PFSK-1 (cell line): ENCODE results near the gene IL1RAPL2.

Source experiments
- FOXP2 ChIP-seq: optimal IDR thresholded peaks from 2 replicates; pipeline ENCODE3; 2011; ENCODE audit warnings: borderline replicate concordance, control low read depth, inconsistent platforms; ENCODE audit not compliant: insufficient read depth; ENCODE audit errors: extremely low read length, extremely low read depth
- POLR2AphosphoS5 ChIP-seq: IDR thresholded peaks from 2 replicates; pipeline ENCODE4 v1.6.1; 2012; ENCODE audit warnings: low read depth, mild to moderate bottlenecking, control low read depth, low read length, moderate library complexity
- SIN3A ChIP-seq: IDR thresholded peaks from 2 replicates; pipeline ENCODE4 v1.6.1; 2012; ENCODE audit warnings: mild to moderate bottlenecking, low read length, moderate library complexity, borderline replicate concordance; ENCODE audit not compliant: insufficient read depth
- TAF1 ChIP-seq: IDR thresholded peaks from 2 replicates; pipeline ENCODE4 v1.6.1; 2012; ENCODE audit warnings: low read length, control low read depth, borderline replicate concordance; ENCODE audit not compliant: insufficient read depth
- TF ChIP-seq, protein P1 (sequence below), 2 experiments: IDR thresholded peaks; 2 replicates each; pipeline versions ENCODE4 v1.6.1 to v1.8.0; 2011 to 2012; ENCODE audit warnings: low read depth in 2 of 2, low read length in 2 of 2, control low read depth in 1 of 2, inconsistent platforms in 1 of 2, mild to moderate bottlenecking in 1 of 2, moderate library complexity in 1 of 2; ENCODE audit not compliant: insufficient read depth in 1 of 2

IL1RAPL2 gene

DNA sequence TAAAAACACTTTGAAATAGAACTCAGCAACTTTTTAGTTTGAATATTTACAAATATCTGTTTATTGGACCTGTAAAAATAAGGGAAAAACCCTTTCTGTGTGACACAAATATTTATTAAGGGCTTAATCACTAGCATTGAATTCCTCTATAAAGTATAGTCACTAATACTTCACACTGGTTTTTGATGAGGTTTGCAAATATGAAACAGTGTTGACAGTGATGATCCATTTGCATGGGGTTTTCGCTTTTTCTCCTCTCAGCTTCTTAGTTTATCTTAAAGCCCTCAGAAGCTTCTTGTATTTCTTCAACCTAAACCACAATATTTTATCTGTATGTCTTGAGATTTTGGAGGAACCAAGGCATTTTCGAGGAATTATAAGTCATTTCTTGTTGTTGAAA is 751.1 kb downstream of the IL1RAPL2 start:
- no peak for TF ChIP-seq FOXP2

DNA sequence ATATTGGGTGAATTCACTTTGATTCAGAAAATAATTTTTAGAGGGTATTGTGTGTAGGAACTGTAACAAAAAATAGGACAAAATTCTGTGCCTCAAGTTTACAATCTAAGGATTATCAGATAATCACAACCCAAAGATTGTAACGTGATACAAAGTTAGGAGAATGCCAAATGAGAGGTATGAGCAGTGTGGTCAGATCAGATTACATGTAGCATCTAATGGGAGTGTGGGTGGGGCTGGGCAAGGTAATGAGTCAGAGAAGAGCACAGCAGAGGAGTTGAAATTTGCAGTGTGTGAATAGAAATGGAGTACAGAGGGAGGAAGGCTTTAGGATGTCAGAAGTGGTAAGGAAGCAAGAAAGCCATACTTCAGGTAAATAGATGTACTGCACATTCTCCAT is 757.9 kb downstream of the IL1RAPL2 start:
- no peak for TF ChIP-seq POLR2AphosphoS5
- no peak for TF ChIP-seq SIN3A
- no peak for TF ChIP-seq FOXP2
- TF ChIP-seq, protein P1, sequence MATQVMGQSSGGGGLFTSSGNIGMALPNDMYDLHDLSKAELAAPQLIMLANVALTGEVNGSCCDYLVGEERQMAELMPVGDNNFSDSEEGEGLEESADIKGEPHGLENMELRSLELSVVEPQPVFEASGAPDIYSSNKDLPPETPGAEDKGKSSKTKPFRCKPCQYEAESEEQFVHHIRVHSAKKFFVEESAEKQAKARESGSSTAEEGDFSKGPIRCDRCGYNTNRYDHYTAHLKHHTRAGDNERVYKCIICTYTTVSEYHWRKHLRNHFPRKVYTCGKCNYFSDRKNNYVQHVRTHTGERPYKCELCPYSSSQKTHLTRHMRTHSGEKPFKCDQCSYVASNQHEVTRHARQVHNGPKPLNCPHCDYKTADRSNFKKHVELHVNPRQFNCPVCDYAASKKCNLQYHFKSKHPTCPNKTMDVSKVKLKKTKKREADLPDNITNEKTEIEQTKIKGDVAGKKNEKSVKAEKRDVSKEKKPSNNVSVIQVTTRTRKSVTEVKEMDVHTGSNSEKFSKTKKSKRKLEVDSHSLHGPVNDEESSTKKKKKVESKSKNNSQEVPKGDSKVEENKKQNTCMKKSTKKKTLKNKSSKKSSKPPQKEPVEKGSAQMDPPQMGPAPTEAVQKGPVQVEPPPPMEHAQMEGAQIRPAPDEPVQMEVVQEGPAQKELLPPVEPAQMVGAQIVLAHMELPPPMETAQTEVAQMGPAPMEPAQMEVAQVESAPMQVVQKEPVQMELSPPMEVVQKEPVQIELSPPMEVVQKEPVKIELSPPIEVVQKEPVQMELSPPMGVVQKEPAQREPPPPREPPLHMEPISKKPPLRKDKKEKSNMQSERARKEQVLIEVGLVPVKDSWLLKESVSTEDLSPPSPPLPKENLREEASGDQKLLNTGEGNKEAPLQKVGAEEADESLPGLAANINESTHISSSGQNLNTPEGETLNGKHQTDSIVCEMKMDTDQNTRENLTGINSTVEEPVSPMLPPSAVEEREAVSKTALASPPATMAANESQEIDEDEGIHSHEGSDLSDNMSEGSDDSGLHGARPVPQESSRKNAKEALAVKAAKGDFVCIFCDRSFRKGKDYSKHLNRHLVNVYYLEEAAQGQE (IDR thresholded peaks at IDR 0.05; ENCODE audit: insufficient read depth in 1 of 2, low read depth in 2 of 2, low read length in 2 of 2), result no peak
- no peak for TF ChIP-seq TAF1

DNA sequence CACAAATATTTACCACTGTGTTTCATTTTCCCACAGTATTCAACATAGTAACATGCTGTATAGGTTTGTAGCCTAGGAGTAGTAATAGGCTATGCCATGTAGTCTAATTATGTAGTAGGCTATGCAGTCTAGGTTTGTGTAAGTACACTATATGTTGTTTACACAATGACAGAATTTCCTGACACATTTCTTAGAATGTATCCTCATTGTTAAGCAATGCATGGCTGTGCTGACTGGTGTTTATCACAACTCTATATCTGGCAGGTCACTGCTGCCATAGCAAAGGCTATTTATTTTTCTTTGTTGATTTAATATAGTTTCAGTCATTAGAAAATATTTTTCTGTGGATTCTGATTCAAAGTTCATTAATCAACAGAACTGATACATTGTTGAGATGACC is 762.8 kb downstream of the IL1RAPL2 start:
- TF ChIP-seq, protein P1 (IDR thresholded peaks at IDR 0.05; ENCODE audit: insufficient read depth in 1 of 2, low read depth in 2 of 2, low read length in 2 of 2), result no peak
- TF ChIP-seq FOXP2 (no peak), POLR2AphosphoS5 (no peak), TAF1 (no peak), SIN3A (no peak)

DNA sequence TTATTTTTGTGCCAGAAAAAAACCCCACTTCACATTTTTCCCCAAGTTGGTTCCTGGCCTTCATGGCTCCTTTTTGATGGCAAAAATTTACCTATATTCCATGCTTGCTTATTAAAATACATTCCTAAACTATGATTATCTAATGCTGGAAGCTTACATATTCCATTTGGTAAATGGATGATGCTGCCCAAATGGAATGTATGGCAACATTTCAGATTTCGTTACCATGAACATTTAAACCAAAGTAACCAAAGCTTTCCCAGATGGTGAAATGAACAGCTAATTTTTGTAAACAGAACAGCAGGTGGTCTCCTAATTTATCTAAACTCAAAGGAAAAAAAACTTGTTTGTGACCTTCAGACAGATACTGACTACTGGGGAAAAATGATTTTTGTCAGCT is 765.2 kb downstream of the IL1RAPL2 start:
- TF ChIP-seq, protein P1 (IDR thresholded peaks at IDR 0.05; ENCODE audit: insufficient read depth in 1 of 2, low read depth in 2 of 2, low read length in 2 of 2), result no peak
- TF ChIP-seq TAF1 (no peak), POLR2AphosphoS5 (no peak), SIN3A (no peak), FOXP2 (no peak)

DNA sequence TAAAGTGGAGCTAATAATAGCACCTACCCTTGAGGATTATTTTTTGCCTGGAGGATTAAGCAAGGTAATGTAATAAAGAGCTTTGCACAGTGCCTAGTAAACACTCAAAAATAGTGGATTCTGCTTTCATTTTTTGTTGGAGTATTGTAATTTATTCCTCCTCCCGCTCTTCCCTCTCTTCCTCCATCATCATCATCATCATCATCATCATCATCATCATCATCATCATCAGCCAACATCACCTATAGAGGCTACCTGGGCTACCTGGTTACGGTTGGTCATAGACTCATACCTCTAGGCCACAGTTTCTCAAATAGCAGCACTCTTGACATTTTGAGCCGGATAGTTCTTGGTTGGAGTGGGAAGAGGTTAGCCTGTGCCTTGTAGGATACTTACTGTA is 781.4 kb downstream of the IL1RAPL2 start:
- TF ChIP-seq, protein P1 (IDR thresholded peaks at IDR 0.05; ENCODE audit: insufficient read depth in 1 of 2, low read depth in 2 of 2, low read length in 2 of 2), result no peak
- TF ChIP-seq TAF1, result no peak
- no peak for TF ChIP-seq FOXP2
- TF ChIP-seq POLR2AphosphoS5, result no peak
- TF ChIP-seq SIN3A, result no peak

DNA sequence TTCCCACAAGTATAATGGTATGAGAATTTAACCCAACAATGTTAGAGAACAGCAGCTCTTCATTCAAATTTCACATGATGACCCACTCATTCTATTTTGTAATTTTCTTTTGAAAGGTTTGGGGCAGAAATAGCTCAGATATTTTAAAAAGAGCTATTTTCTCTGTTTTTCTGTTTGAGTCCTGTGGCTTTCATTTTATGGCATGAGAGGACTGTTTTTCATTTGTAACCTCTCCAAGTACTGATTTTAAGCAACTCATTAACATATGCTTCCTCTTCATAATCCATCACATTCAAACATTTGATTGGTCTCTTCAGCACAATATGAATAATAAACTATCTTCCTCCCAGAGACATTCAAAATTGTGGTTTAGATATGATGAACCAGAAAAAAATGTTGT is 783.5 kb downstream of the IL1RAPL2 start:
- TF ChIP-seq TAF1, result no peak
- TF ChIP-seq FOXP2, result no peak
- TF ChIP-seq POLR2AphosphoS5, result no peak
- no peak for TF ChIP-seq SIN3A
- TF ChIP-seq, protein P1 (IDR thresholded peaks at IDR 0.05; ENCODE audit: insufficient read depth in 1 of 2, low read depth in 2 of 2, low read length in 2 of 2), result no peak
